Progenitor cell of endocrine pancreas (in vitro differentiated cells): ENCODE data around the gene KLHL34. TPM values are rescaled to one million over a fixed set of nuclear protein-coding genes. Genes with fewer than 3 reads are reported as not detected.

Experiments
- DNase-seq: peaks from one replicate; pipeline ENCODE4 v3.0.0; 2021; ENCODE audit warnings: low spot score; ENCODE audit not compliant: unreplicated experiment
- H3K27ac Mint-ChIP-seq: 2 replicates; pipeline ENCODE4 v1.8.0; 2021; ENCODE audit warnings: mild to moderate bottlenecking, moderate library complexity, mixed read lengths
- H3K27me3 Mint-ChIP-seq: 2 replicates; pipeline ENCODE4 v1.8.0; 2021; ENCODE audit warnings: mixed read lengths
- H3K36me3 Mint-ChIP-seq: 2 replicates; pipeline ENCODE4 v1.8.0; 2022; ENCODE audit warnings: mixed read lengths; ENCODE audit not compliant: insufficient read depth
- H3K4me1 Mint-ChIP-seq: 2 replicates; pipeline ENCODE4 v1.8.0; 2021; ENCODE audit warnings: low read depth, mixed read lengths
- H3K4me3 Mint-ChIP-seq: 2 replicates; pipeline ENCODE4 v1.8.0; 2021; ENCODE audit warnings: low read depth, mild to moderate bottlenecking, moderate library complexity, mixed read lengths
- H3K9me3 Mint-ChIP-seq: 2 replicates; pipeline ENCODE4 v1.8.0; 2021; ENCODE audit warnings: low read depth, mixed read lengths
- total RNA-seq: library from RNA; stranded (reverse); gene quantifications from 2 replicates; pipeline ENCODE4 v1.2.1, GENCODE V29; 2021
- TF ChIP-seq, protein P1 (sequence below): fragments of 200-600 bp; sonication (generic); IDR thresholded peaks from one replicate; pipeline ENCODE4 v1.5.0; 2021; ENCODE audit warnings: antibody characterized with exemption, mild to moderate bottlenecking; ENCODE audit not compliant: unreplicated experiment

KLHL34 gene
- total RNA-seq, 1 donor from 2014 or later: not detected

GRCh38 chrX:21699136-21699535 is 41.0 kb upstream of the KLHL34 start:
- no peak overlapping the region for H3K27ac Mint-ChIP-seq

GRCh38 chrX:21698272-21698671 is 40.1 kb upstream of the KLHL34 start:
- no peaks in the 10 kb centered on the region for H3K9me3 Mint-ChIP-seq
- TF ChIP-seq, protein P1, sequence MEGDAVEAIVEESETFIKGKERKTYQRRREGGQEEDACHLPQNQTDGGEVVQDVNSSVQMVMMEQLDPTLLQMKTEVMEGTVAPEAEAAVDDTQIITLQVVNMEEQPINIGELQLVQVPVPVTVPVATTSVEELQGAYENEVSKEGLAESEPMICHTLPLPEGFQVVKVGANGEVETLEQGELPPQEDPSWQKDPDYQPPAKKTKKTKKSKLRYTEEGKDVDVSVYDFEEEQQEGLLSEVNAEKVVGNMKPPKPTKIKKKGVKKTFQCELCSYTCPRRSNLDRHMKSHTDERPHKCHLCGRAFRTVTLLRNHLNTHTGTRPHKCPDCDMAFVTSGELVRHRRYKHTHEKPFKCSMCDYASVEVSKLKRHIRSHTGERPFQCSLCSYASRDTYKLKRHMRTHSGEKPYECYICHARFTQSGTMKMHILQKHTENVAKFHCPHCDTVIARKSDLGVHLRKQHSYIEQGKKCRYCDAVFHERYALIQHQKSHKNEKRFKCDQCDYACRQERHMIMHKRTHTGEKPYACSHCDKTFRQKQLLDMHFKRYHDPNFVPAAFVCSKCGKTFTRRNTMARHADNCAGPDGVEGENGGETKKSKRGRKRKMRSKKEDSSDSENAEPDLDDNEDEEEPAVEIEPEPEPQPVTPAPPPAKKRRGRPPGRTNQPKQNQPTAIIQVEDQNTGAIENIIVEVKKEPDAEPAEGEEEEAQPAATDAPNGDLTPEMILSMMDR: no peak
- DNase-seq: no peak
- no peak overlapping the region for H3K27ac Mint-ChIP-seq
- H3K27me3 Mint-ChIP-seq: no peaks in the 10 kb centered on the region
- H3K4me1 Mint-ChIP-seq: peaks cover 10% of the 10 kb centered on the region
- no peaks in the 10 kb centered on the region for H3K36me3 Mint-ChIP-seq
- no peak overlapping the region for H3K4me3 Mint-ChIP-seq

More at GRCh38 chrX:21699136-21699535, 41.0 kb upstream of the KLHL34 start:
- DNase-seq: no peak
- peaks cover 17% of the 10 kb centered on the region for H3K4me1 Mint-ChIP-seq
- TF ChIP-seq, protein P1: no peak
- H3K9me3 Mint-ChIP-seq: no peaks in the 10 kb centered on the region
- no peaks in the 10 kb centered on the region for H3K27me3 Mint-ChIP-seq
- H3K4me3 Mint-ChIP-seq: no peak overlapping the region
- no peaks in the 10 kb centered on the region for H3K36me3 Mint-ChIP-seq

GRCh38 chrX:21691512-21692018 is 33.4 kb upstream of the KLHL34 start:
- no peak for DNase-seq
- Mint-ChIP-seq H3K36me3 (no peaks in the 10 kb centered on the region), H3K4me1 (peaks cover 6% of the 10 kb centered on the region), H3K4me3 (no peak overlapping the region), H3K9me3 (peaks cover 6% of the 10 kb centered on the region), H3K27ac (no peak overlapping the region), H3K27me3 (no peaks in the 10 kb centered on the region)
- TF ChIP-seq, protein P1: no peak

GRCh38 chrX:21683941-21684340 is 25.8 kb upstream of the KLHL34 start:
- H3K27me3 Mint-ChIP-seq: no peaks in the 10 kb centered on the region
- H3K4me1 Mint-ChIP-seq: peaks cover 6% of the 10 kb centered on the region
- H3K9me3 Mint-ChIP-seq: peaks cover 6% of the 10 kb centered on the region
- no peak for DNase-seq
- TF ChIP-seq, protein P1: no peak
- H3K36me3 Mint-ChIP-seq: no peaks in the 10 kb centered on the region
- H3K4me3 Mint-ChIP-seq: no peak overlapping the region
- H3K27ac Mint-ChIP-seq: no peak overlapping the region

GRCh38 chrX:21678048-21678612 is 20.0 kb upstream of the KLHL34 start:
- no peaks in the 10 kb centered on the region for H3K9me3 Mint-ChIP-seq
- peaks cover 3% of the 10 kb centered on the region for H3K4me1 Mint-ChIP-seq
- DNase-seq: no peak
- TF ChIP-seq, protein P1: no peak
- no peaks in the 10 kb centered on the region for H3K27me3 Mint-ChIP-seq
- H3K36me3 Mint-ChIP-seq: no peaks in the 10 kb centered on the region
- no peak overlapping the region for H3K4me3 Mint-ChIP-seq
- no peak overlapping the region for H3K27ac Mint-ChIP-seq
